Spleen (tissue), 7 donors: ENCODE measurements around the gene NOS1AP.

Experiments
- CTCF ChIP-seq, 11 experiments: fragments of 200-600 bp in 7 of 11; fragments of 450-650 bp in 4 of 11; sonication (generic) in 4 of 11; IDR thresholded peaks in 8 of 11; conservative IDR thresholded peaks in 3 of 11; 1 replicate in 7 of 11; 2 replicates in 4 of 11; pipeline versions ENCODE4 v1.4.0 to v1.8.0; 2016 to 2021; ENCODE audit warnings: antibody characterized with exemption in 11 of 11, inconsistent platforms in 4 of 11, mild to moderate bottlenecking in 1 of 11
- POLR2AphosphoS5 ChIP-seq, 3 donors: sonication (generic); formaldehyde crosslinking; IDR thresholded peaks; one replicate each; pipeline ENCODE4 v1.5.1; 2017; ENCODE audit warnings: antibody characterized with exemption in 3 of 3
- donor health status: DM: no; HTN: no; CAD: no; lungs with moderate emphysema.
- donor health status: DM: no; HTN: no; CAD: no.
- donor health status: DM: no; HTN: no; CAD: no.

GRCh38 chr1:162153374-162153773, 83.9 kb downstream of the NOS1AP start:
- no peak for TF ChIP-seq CTCF (IDR thresholded peaks at IDR 0.05 in 8 of 11, conservative IDR thresholded peaks at IDR 0.05 in 3 of 11)
- no peak for TF ChIP-seq POLR2AphosphoS5 (IDR thresholded peaks at IDR 0.05)
